ENCODE data around the gene DPYD. TPM values are rescaled to one million over a fixed set of nuclear protein-coding genes. Genes with fewer than 3 reads are reported as not detected.
A peak's percentile ranks its signal among the peaks of the same experiment; 100 is the strongest.

DPYD gene
- total RNA-seq, 1 donor from 2014 or later = 37.5 TPM

GRCh38 chr1:97533358-97533757 lies 387.5 kb downstream of the DPYD start:
- no peak for DNase-seq (ENCODE audit: low read depth)

GRCh38 chr1:97529600-97529999 lies 391.2 kb downstream of the DPYD start:
- no peak for DNase-seq (ENCODE audit: low read depth)

- DNase-seq (ENCODE audit: low read depth) = no peak
Observed at GRCh38 chr1:97524211-97524610, 396.6 kb downstream of the DPYD start.

- no peak for DNase-seq (ENCODE audit: low read depth)
Observed at GRCh38 chr1:97516588-97516987, 404.2 kb downstream of the DPYD start.

GRCh38 chr1:97508653-97509218 lies 412.1 kb downstream of the DPYD start:
- DNase-seq (ENCODE audit: low read depth) = no peak

GRCh38 chr1:97507863-97508262 lies 413.0 kb downstream of the DPYD start:
- DNase-seq (ENCODE audit: low read depth) = no peak

- DNase-seq (ENCODE audit: low read depth) = no peak
Observed at GRCh38 chr1:97506368-97506767, 414.5 kb downstream of the DPYD start.

- DNase-seq (ENCODE audit: low read depth) = peak; percentile 62
Observed at GRCh38 chr1:97505816-97506215, 415.0 kb downstream of the DPYD start.

- DNase-seq (ENCODE audit: low read depth) = no peak
Observed at GRCh38 chr1:97505289-97505688, 415.5 kb downstream of the DPYD start.

GRCh38 chr1:97502360-97502759 lies 418.5 kb downstream of the DPYD start:
- DNase-seq (ENCODE audit: low read depth) = no peak

- DNase-seq (ENCODE audit: low read depth) = no peak
Observed at GRCh38 chr1:97501628-97502027, 419.2 kb downstream of the DPYD start.

- no peak for DNase-seq (ENCODE audit: low read depth)
Observed at GRCh38 chr1:97500760-97501159, 420.1 kb downstream of the DPYD start.

GRCh38 chr1:97499667-97500066 lies 421.2 kb downstream of the DPYD start:
- DNase-seq (ENCODE audit: low read depth) = peak; percentile 62

- peak; percentile 87 for DNase-seq (ENCODE audit: low read depth)
Observed at GRCh38 chr1:97489834-97490233, 431.0 kb downstream of the DPYD start.

- no peak for DNase-seq (ENCODE audit: low read depth)
Observed at GRCh38 chr1:97488530-97488929, 432.3 kb downstream of the DPYD start.

- no peak for DNase-seq (ENCODE audit: low read depth)
Observed at GRCh38 chr1:97482022-97482421, 438.8 kb downstream of the DPYD start.

GRCh38 chr1:97467445-97467844 lies 453.4 kb downstream of the DPYD start:
- no peak for DNase-seq (ENCODE audit: low read depth)

- no peak for DNase-seq (ENCODE audit: low read depth)
Observed at GRCh38 chr1:97464305-97464704, 456.5 kb downstream of the DPYD start.

GRCh38 chr1:97461782-97462181 lies 459.1 kb downstream of the DPYD start:
- peak; percentile 34 for DNase-seq (ENCODE audit: low read depth)

GRCh38 chr1:97457446-97458089 lies 463.3 kb downstream of the DPYD start:
- DNase-seq (ENCODE audit: low read depth) = peak; percentile 67

GRCh38 chr1:97451944-97452343 lies 468.9 kb downstream of the DPYD start:
- no peak for DNase-seq (ENCODE audit: low read depth)

GRCh38 chr1:97451046-97451826 lies 469.6 kb downstream of the DPYD start:
- peak; percentile 27 for DNase-seq (ENCODE audit: low read depth)

GRCh38 chr1:97441966-97442365 lies 478.9 kb downstream of the DPYD start:
- peak; percentile 51 for DNase-seq (ENCODE audit: low read depth)

Measured in renal cortical epithelial cell (primary cell).